Cardiac fibroblast (primary cell): ENCODE data around the gene PIP4K2C.
"Not testable (repeated sequence)": the region's sequence is repeated elsewhere in the genome, so short reads cannot be mapped to it uniquely, and the experiment has no call there.

Source experiments
- DNase-seq, 2 donors: peaks; one replicate each; pipeline versions ENCODE4 v3.0.0 to v3.0.0-alpha.2; 2010; ENCODE audit warnings: low read depth in 2 of 2
- H3K4me3 ChIP-seq, 2 donors: replicated peaks in 1 of 2; 1 replicate in 1 of 2; 2 replicates in 1 of 2; pipeline ENCODE4 v1.5.1; 2011; ENCODE audit warnings: low read depth in 2 of 2, low read length in 2 of 2, mild to moderate bottlenecking in 2 of 2, moderate library complexity in 1 of 2
- TF ChIP-seq, protein P1 (sequence below): IDR thresholded peaks from one replicate; pipeline ENCODE4 v1.5.1; 2011; ENCODE audit warnings: low read depth, mild to moderate bottlenecking, low read length, inconsistent platforms

The PIP4K2C gene

GRCh38 chr12:57552306-57552651, 38.7 kb upstream of the PIP4K2C start:
- DNase-seq = no peak
- H3K4me3 ChIP-seq = no peak overlapping the region
- TF ChIP-seq, protein P1, sequence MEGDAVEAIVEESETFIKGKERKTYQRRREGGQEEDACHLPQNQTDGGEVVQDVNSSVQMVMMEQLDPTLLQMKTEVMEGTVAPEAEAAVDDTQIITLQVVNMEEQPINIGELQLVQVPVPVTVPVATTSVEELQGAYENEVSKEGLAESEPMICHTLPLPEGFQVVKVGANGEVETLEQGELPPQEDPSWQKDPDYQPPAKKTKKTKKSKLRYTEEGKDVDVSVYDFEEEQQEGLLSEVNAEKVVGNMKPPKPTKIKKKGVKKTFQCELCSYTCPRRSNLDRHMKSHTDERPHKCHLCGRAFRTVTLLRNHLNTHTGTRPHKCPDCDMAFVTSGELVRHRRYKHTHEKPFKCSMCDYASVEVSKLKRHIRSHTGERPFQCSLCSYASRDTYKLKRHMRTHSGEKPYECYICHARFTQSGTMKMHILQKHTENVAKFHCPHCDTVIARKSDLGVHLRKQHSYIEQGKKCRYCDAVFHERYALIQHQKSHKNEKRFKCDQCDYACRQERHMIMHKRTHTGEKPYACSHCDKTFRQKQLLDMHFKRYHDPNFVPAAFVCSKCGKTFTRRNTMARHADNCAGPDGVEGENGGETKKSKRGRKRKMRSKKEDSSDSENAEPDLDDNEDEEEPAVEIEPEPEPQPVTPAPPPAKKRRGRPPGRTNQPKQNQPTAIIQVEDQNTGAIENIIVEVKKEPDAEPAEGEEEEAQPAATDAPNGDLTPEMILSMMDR = no peak

DNA sequence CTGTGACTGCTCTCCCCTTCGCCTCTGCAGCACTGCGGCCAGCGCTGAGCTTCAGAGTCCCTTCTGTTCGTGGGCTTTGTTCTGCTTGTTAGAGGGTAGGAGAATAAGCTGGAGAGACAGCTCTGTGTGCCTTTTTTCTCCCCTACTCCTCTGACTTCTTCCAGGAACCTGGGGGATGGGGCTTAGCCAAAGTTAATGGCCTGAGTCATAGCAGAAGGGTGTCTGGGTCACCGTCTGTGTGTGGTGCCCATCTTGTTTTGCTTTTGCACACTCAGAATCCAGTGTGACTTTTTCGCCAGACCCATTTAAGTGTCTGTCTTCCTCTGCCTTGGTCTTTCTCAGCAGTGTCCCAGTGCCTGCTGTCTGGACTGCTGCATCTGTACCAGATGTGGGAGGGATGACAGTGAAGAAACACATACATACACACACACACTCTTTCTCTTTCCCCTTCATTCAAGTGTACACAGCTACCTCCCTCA, 38.1 kb upstream of the PIP4K2C start:
- DNase-seq = peak in 1 of 2 donors; percentile 30
- no peak overlapping the region for H3K4me3 ChIP-seq
- TF ChIP-seq, protein P1 = no peak

DNA sequence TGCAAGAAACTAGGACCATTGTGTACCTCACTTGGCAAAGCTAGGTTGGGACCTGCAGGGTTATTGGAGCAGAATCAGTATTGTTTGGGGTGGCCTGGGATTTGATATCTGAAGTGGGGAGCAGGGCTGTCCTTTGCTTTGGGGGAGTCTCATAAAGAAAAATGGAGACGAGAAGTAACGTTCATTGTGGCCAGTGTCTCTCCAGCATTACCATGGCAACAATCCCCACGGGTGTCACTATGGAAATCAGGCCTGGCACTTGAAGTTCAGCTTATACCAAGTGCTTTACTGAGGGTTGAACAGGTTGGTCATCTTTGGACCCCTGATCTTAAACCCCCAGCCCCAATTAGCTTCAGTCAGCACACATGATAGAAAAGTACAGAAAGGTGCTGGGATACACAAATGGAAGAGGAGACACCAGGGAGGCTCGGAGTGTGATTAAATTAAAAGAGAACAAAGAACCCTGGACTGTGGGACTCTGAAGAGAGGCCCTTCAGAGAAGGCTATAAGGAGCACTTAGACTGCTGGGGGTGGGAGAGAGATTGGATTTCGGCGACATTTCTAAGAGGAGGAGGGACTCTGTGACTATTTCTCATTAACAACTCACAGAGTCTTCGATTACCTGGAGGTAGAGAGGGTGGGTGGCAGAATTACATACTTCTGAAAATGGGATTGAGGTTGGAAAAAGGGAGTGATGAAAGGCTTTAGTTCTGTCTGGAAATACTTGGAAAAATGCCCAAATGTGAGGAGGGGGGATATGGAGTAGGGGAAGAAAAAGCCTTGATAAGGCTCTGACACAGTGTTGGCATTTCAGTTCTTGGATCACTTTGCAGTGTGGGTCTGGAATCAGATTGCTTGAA, 37.4 kb upstream of the PIP4K2C start:
- TF ChIP-seq, protein P1 = no peak
- no peak overlapping the region for H3K4me3 ChIP-seq
- no peak for DNase-seq

DNA sequence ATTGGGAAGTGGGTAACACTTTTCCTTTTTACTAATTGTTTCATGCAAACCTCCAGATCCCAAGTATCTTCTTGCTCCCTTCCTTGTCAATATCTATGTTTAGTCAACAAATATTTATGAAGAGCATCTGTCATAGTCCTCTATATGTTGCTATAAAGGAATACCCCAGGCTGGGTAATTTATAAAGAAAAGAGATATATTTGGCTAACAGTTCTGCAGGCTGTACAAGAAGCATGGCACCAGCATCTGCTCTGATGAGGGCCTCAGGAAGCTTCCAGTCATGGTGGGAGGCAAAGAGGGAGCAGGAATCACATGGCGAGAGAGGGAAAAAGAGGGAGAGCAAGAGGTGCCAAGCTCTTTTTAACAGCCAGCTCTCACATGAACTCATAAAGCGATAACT, 36.5 kb upstream of the PIP4K2C start:
- no peak for DNase-seq
- TF ChIP-seq, protein P1 = no peak

DNA sequence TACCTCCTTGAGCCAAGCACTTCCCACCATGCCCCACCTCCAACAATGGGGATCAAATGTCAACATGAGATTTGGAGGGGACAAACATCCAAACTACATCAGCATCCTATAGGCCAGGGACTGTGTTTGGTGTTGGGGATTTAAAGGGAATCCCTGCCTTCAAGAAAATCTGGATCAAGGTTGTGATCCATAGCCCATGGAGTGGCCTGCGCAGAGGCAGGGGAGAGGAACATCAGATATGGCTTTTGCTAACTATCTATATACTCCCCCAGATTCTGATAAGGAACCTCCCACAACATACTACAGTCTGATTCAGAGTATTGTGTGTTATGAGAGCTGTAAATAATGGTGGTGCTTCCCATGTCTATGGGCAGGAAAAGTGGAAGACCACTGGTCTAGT, 36.1 kb upstream of the PIP4K2C start:
- no peak overlapping the region for H3K4me3 ChIP-seq
- DNase-seq = no peak
- TF ChIP-seq, protein P1 = no peak

More for the DNA sequence above, 36.5 kb upstream of the PIP4K2C start:
- no peak overlapping the region for H3K4me3 ChIP-seq

DNA sequence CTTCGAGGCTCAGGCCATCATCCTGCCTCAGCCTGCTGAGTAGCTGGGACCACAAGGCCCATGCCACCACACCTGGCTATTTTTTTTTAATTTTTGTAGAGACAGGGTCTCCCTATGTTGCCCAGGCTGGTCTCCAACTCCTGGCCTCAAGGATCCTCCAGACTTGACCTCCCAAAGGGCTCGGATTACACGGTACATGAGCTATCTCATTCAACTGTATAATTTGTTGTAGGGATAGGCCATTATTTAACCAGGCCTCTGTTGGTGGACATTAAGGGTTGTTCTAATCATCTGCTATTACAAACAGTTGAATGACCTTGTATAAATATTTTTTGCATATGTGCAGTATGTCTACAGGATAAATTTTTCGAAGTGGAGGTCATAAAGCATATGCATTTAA, 32.1 kb upstream of the PIP4K2C start:
- H3K4me3 ChIP-seq = no peak overlapping the region
- DNase-seq = no peak
- TF ChIP-seq, protein P1 = no peak

DNA sequence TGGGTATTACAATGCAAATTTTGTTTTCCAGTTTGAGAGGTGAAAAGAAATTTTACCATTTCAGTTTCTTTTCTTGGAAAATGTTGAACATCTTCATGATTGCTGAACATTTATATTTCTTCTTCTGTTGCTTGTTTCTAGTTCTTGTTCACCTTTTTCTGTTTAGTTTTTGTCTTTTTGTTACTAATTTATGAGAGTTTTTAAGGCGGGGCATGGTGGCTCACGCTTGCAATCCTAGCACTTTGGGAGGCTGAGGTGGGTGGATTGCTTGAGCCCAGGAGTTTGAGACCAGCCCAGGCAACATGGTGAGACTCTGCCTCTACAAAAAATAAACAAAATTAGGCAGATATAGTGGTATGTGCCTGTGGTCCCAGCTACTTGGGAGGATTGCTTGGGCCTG, 30.5 kb upstream of the PIP4K2C start:
- DNase-seq = no peak
- TF ChIP-seq, protein P1 = no peak
- H3K4me3 ChIP-seq = no peak overlapping the region

- DNase-seq = peak; percentile 18 to 19
- not testable (repeated sequence) for H3K4me3 ChIP-seq
Observed at GRCh38 chr12:57561117-57561516, 29.9 kb upstream of the PIP4K2C start.
